ENCODE data around the gene WSB1.

Gene WSB1

GRCh38 chr17:27296428-27296979, 2.6 kb downstream of the WSB1 start:
- Histone ChIP-seq H2AFZ (ENCODE audit: low read depth, low read length, severe bottlenecking) (no peak overlapping the region), H3K9me3 (ENCODE audit: insufficient read depth, low read length) (no peaks in the 10 kb centered on the region), H4K20me1 (ENCODE audit: low read depth, low read length) (peaks cover 14% of the 10 kb centered on the region; the same call in 1 of the 2 replicates), H3K27ac (ENCODE audit: low read depth, low read length) (peak overlapping the region; percentile 67; the same call in 1 of the 2 replicates), H3K79me2 (ENCODE audit: insufficient read depth, low read length) (peaks cover 75% of the 10 kb centered on the region), H3K9ac (ENCODE audit: low read length) (peak overlapping the region; percentile 78), H3K4me3 (ENCODE audit: insufficient read depth, low read length, poor library complexity, severe bottlenecking) (peak overlapping the region; percentile 69), H3K4me2 (ENCODE audit: low read depth, low read length, poor library complexity, severe bottlenecking) (peak overlapping the region; percentile 84), H3K36me3 (ENCODE audit: low read length) (peaks cover 11% of the 10 kb centered on the region), H3K9me2 (replicated peaks; ENCODE audit: insufficient read depth, low read length) (no peaks in the 10 kb centered on the region), H3F3A (ENCODE audit: insufficient read depth) (peaks cover 14% of the 10 kb centered on the region; the same call in 1 of the 2 replicates), H3K27me3 (ENCODE audit: low read length) (no peaks in the 10 kb centered on the region)
- TF ChIP-seq CTCF (IDR thresholded peaks at IDR 0.05; ENCODE audit: insufficient read depth, low read length, poor library complexity, severe bottlenecking): no peak
- TF ChIP-seq EZH2phosphoT487 (conservative IDR thresholded peaks at IDR 0.05; ENCODE audit: low read length): no peak

GRCh38 chr17:27299384-27300049, 5.6 kb downstream of the WSB1 start:
- H3K27me3 ChIP-seq (ENCODE audit: low read length): no peaks in the 10 kb centered on the region
- H3F3A ChIP-seq (ENCODE audit: insufficient read depth): peaks cover 14% of the 10 kb centered on the region; the same call in 1 of the 2 replicates
- H2AFZ ChIP-seq (ENCODE audit: low read depth, low read length, severe bottlenecking): no peak overlapping the region
- peaks cover 29% of the 10 kb centered on the region for H4K20me1 ChIP-seq (ENCODE audit: low read depth, low read length)
- TF ChIP-seq CTCF (IDR thresholded peaks at IDR 0.05; ENCODE audit: insufficient read depth, low read length, poor library complexity, severe bottlenecking) (no peak), EZH2phosphoT487 (conservative IDR thresholded peaks at IDR 0.05; ENCODE audit: low read length) (no peak)
- H3K4me3 ChIP-seq (ENCODE audit: insufficient read depth, low read length, poor library complexity, severe bottlenecking): no peak overlapping the region
- peak overlapping the region; percentile 37; the same call in 1 of the 2 replicates for H3K27ac ChIP-seq (ENCODE audit: low read depth, low read length)
- peak overlapping the region; percentile 37 for H3K4me2 ChIP-seq (ENCODE audit: low read depth, low read length, poor library complexity, severe bottlenecking)
- no peaks in the 10 kb centered on the region for H3K9me2 ChIP-seq (replicated peaks; ENCODE audit: insufficient read depth, low read length)
- H3K9ac ChIP-seq (ENCODE audit: low read length): no peak overlapping the region; the same call in 1 of the 2 replicates
- peaks cover 96% of the 10 kb centered on the region for H3K79me2 ChIP-seq (ENCODE audit: insufficient read depth, low read length)
- no peaks in the 10 kb centered on the region for H3K9me3 ChIP-seq (ENCODE audit: insufficient read depth, low read length)
- H3K36me3 ChIP-seq (ENCODE audit: low read length): peaks cover 26% of the 10 kb centered on the region

- no peak for TF ChIP-seq CTCF (IDR thresholded peaks at IDR 0.05; ENCODE audit: insufficient read depth, low read length, poor library complexity, severe bottlenecking)
- no peak for TF ChIP-seq EZH2phosphoT487 (conservative IDR thresholded peaks at IDR 0.05; ENCODE audit: low read length)
- Histone ChIP-seq H3K4me3 (ENCODE audit: insufficient read depth, low read length, poor library complexity, severe bottlenecking) (no peak overlapping the region), H3K9me2 (replicated peaks; ENCODE audit: insufficient read depth, low read length) (no peaks in the 10 kb centered on the region), H3K36me3 (ENCODE audit: low read length) (peaks cover 52% of the 10 kb centered on the region), H3K4me2 (ENCODE audit: low read depth, low read length, poor library complexity, severe bottlenecking) (no peak overlapping the region), H3K9me3 (ENCODE audit: insufficient read depth, low read length) (no peaks in the 10 kb centered on the region), H3F3A (ENCODE audit: insufficient read depth) (peaks cover 14% of the 10 kb centered on the region), H4K20me1 (ENCODE audit: low read depth, low read length) (peaks cover 27% of the 10 kb centered on the region), H3K27ac (ENCODE audit: low read depth, low read length) (no peak overlapping the region), H3K79me2 (ENCODE audit: insufficient read depth, low read length) (peaks cover 82% of the 10 kb centered on the region), H3K27me3 (ENCODE audit: low read length) (no peaks in the 10 kb centered on the region), H3K9ac (ENCODE audit: low read length) (no peak overlapping the region), H2AFZ (ENCODE audit: low read depth, low read length, severe bottlenecking) (no peak overlapping the region)
Observed at GRCh38 chr17:27303734-27304133, 9.8 kb downstream of the WSB1 start.
